Activated CD4-positive, alpha-beta T cell treated with anti-CD3 and anti-CD28 coated beads, Interleukin-2, amount 10 ng/mL, durations not matched to agents 7 days and 5 days (primary cell): ENCODE results near the gene NAPA. TPM values are rescaled to one million over a fixed set of nuclear protein-coding genes. Genes with fewer than 3 reads are reported as not detected.
"Not testable (repeated sequence)": the region's sequence is repeated elsewhere in the genome, so short reads cannot be mapped to it uniquely, and the experiment has no call there.

ENCODE experiments used
- CTCF ChIA-PET: fragments of 350-600 bp; sonication (Branson Sonifier 250); formaldehyde crosslinking; loops from one replicate; lab custom pipeline; 2021; ENCODE audit warnings: antibody characterized with exemption; lab: Charles Lee
- POLR2A ChIA-PET: fragments of 350-600 bp; sonication (Branson Sonifier 250); formaldehyde crosslinking; loops from one replicate; lab custom pipeline; 2021; ENCODE audit warnings: antibody characterized with exemption; lab: Charles Lee
- DNase-seq: peaks from one replicate; pipeline ENCODE4 v3.0.0-alpha.2; 2020
- H3K27ac Mint-ChIP-seq: one replicate; pipeline ENCODE4 v1.8.0; 2021; ENCODE audit warnings: mild to moderate bottlenecking, moderate library complexity, mixed read lengths
- H3K27me3 Mint-ChIP-seq: one replicate; pipeline ENCODE4 v1.8.0; 2021; ENCODE audit warnings: mixed read lengths
- H3K36me3 Mint-ChIP-seq: one replicate; pipeline ENCODE4 v1.8.0; 2021; ENCODE audit warnings: low read depth, mixed read lengths
- H3K4me1 Mint-ChIP-seq: one replicate; pipeline ENCODE4 v1.8.0; 2021; ENCODE audit warnings: mixed read lengths
- H3K4me3 Mint-ChIP-seq: one replicate; pipeline ENCODE4 v1.8.0; 2021; ENCODE audit warnings: mild to moderate bottlenecking, moderate library complexity, mixed read lengths
- H3K9me3 Mint-ChIP-seq: one replicate; pipeline ENCODE4 v1.8.0; 2021; ENCODE audit warnings: mixed read lengths
- total RNA-seq, 2 experiments: library from RNA; stranded (reverse); gene quantifications; one replicate each; pipeline ENCODE4 v1.2.3, GENCODE V29; 2021

NAPA gene
- total RNA-seq, 2 experiments from 2014 or later = 121 to 133 TPM

GRCh38 chr19:47487551-47488515 is 27.0 kb downstream of the NAPA start:
- ChIA-PET CTCF (interaction anchor here (0.7 to 2.3 kb wide), 4 partner anchors 28 to 126 kb away, joined by 3 to 12 read pairs (median 4); partner anchors contain the start of gene NAPA), POLR2A (no interaction called here)
- no peaks in the 10 kb centered on the region for H3K27me3 Mint-ChIP-seq
- H3K4me3 Mint-ChIP-seq = no peak overlapping the region
- H3K36me3 Mint-ChIP-seq = peaks cover 29% of the 10 kb centered on the region
- DNase-seq = no peak
- H3K27ac Mint-ChIP-seq = peak overlapping the region; percentile 57
- H3K9me3 Mint-ChIP-seq = no peaks in the 10 kb centered on the region
- H3K4me1 Mint-ChIP-seq = peaks cover 38% of the 10 kb centered on the region

GRCh38 chr19:47486900-47487299 is 28.0 kb downstream of the NAPA start:
- Mint-ChIP-seq H3K27ac (peak overlapping the region; percentile 75), H3K36me3 (peaks cover 28% of the 10 kb centered on the region), H3K27me3 (no peaks in the 10 kb centered on the region), H3K9me3 (no peaks in the 10 kb centered on the region), H3K4me3 (no peak overlapping the region), H3K4me1 (peaks cover 38% of the 10 kb centered on the region)
- DNase-seq = no peak
- POLR2A ChIA-PET = no interaction called here
- CTCF ChIA-PET = interaction anchor here (0.6 kb wide), 1 partner anchor 219 kb away, joined by 5 read pairs; no protein-coding TSS in a partner anchor

GRCh38 chr19:47486220-47486619 is 28.6 kb downstream of the NAPA start:
- Mint-ChIP-seq H3K4me1 (peaks cover 38% of the 10 kb centered on the region), H3K27ac (peak overlapping the region; percentile 66), H3K36me3 (peaks cover 24% of the 10 kb centered on the region)
- H3K4me3 Mint-ChIP-seq, H3K9me3 Mint-ChIP-seq, DNase-seq, POLR2A ChIA-PET, H3K27me3 Mint-ChIP-seq: not testable (repeated sequence)
- CTCF ChIA-PET = interaction anchor here (0.6 to 1.7 kb wide), 2 partner anchors 8 to 955 kb away, joined by 3 to 5 read pairs; no protein-coding TSS in a partner anchor

DNA sequence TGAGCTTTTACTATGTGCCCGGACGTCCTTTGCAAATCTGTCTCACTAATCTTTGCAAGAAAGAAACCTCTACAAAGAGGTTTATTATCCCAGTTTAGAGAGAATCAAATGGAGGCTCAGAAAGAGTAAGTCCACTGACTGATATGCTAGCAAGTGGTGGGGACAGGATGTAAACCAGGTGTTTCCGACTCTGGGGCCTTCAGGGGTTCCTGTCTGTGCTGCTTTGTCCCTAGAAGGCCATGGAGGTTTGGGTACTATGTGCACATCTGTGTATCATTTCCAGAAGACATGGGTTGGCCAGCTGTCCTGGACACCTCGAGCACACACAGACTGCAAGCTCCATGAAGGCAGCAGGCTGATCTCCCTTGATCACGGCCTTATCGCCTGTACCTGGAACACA is 29.7 kb downstream of the NAPA start:
- peak overlapping the region; percentile 98 for H3K4me3 Mint-ChIP-seq
- peak; percentile 36 for DNase-seq
- no peaks in the 10 kb centered on the region for H3K27me3 Mint-ChIP-seq
- H3K36me3 Mint-ChIP-seq = peaks cover 22% of the 10 kb centered on the region
- peak overlapping the region; percentile 97 for H3K27ac Mint-ChIP-seq
- ChIA-PET POLR2A (no interaction called here), CTCF (interaction anchor here (0.7 to 2.4 kb wide), 7 partner anchors 9 to 228 kb away, joined by 3 to 12 read pairs (median 5); partner anchors contain the start of genes EHD2 and NAPA)
- peaks cover 43% of the 10 kb centered on the region for H3K4me1 Mint-ChIP-seq
- no peaks in the 10 kb centered on the region for H3K9me3 Mint-ChIP-seq

GRCh38 chr19:47483800-47484690 is 30.8 kb downstream of the NAPA start, which contains the start of gene KPTN:
Gene KPTN, minus strand, starts transcription at chr19:47484219. Its CDS starts 59 bp downstream, at chr19:47484160.
- H3K9me3 Mint-ChIP-seq = no peaks in the 10 kb centered on the region
- peak within 1 kb of the TSS; percentile 97 for H3K27ac Mint-ChIP-seq
- peaks cover 17% of the 10 kb centered on the region for H3K36me3 Mint-ChIP-seq
- ChIA-PET POLR2A (interaction anchor here (0.6 to 0.8 kb wide), 3 partner anchors 116 to 370 kb away, joined by 3 to 4 read pairs (median 3); no protein-coding TSS in a partner anchor), CTCF (interaction anchor here (0.6 to 2.4 kb wide), 39 partner anchors 8 to 1363 kb away, joined by 3 to 24 read pairs (median 4); partner anchors contain the start of genes C5AR1, DHX34, EHD2 and INAFM1)
- no peaks in the 10 kb centered on the region for H3K27me3 Mint-ChIP-seq
- H3K4me1 Mint-ChIP-seq = peaks cover 46% of the 10 kb centered on the region
- H3K4me3 Mint-ChIP-seq = peak within 1 kb of the TSS; percentile 98
- DNase-seq = peak; percentile 89

GRCh38 chr19:47483200-47483599 is 31.7 kb downstream of the NAPA start:
- DNase-seq = no peak
- Mint-ChIP-seq H3K36me3 (peaks cover 17% of the 10 kb centered on the region), H3K27ac (peak overlapping the region; percentile 97), H3K9me3 (no peaks in the 10 kb centered on the region), H3K4me1 (peaks cover 46% of the 10 kb centered on the region), H3K4me3 (peak overlapping the region; percentile 98), H3K27me3 (no peaks in the 10 kb centered on the region)
- ChIA-PET CTCF (interaction anchor here (0.6 to 2.4 kb wide), 23 partner anchors 8 to 1362 kb away, joined by 3 to 24 read pairs (median 6); partner anchors contain the start of gene NAPA), POLR2A (no interaction called here)

GRCh38 chr19:47481460-47482052 is 33.3 kb downstream of the NAPA start:
- ChIA-PET CTCF (interaction anchor here (1.1 kb wide), 1 partner anchor 45 kb away, joined by 4 read pairs; no protein-coding TSS in a partner anchor), POLR2A (no interaction called here)
- H3K27me3 Mint-ChIP-seq = no peaks in the 10 kb centered on the region
- DNase-seq = no peak
- H3K4me1 Mint-ChIP-seq = peaks cover 34% of the 10 kb centered on the region
- H3K36me3 Mint-ChIP-seq = peaks cover 13% of the 10 kb centered on the region
- no peak overlapping the region for H3K4me3 Mint-ChIP-seq
- no peaks in the 10 kb centered on the region for H3K9me3 Mint-ChIP-seq
- H3K27ac Mint-ChIP-seq = no peak overlapping the region

GRCh38 chr19:47480658-47481057 is 34.2 kb downstream of the NAPA start:
- H3K27ac Mint-ChIP-seq = no peak overlapping the region
- no peak for DNase-seq

DNA sequence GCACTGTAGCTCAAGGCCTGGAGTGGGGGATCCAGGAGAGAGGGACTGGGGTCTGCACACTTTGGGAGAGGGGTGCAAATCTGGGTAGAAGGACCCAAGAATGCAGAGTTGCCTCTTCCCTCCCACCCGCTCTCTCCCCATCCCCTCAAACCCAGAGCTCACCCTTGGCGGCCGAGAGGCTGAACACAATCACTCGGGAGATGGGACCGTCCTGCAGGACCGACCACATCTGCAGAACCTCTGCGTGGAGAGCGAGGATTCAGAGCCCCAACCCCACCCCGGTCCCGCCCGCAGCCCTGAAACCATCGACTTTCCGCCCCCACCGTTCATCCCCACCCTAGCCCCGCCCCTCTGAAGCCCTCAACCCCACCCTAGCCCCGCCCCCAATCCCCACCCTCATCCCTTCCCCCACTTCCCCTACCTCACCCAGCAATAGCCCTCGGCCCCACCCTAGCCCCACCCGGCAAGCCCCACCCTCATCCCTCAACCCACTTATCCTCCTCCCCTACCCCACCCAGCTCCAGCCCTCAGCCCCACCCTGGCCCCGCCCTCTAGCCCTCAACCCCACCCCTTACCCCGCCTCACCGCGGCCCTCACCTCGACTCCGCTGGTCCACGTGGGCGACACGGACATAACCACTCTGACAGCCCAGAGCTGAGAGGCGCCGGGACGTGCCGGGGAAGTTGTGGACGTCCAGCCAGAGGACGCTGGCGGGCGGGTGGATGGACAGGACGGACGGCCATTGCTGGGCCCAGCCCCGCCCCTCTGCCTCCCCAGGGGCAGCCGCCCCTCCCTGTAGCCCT is 35.0 kb downstream of the NAPA start:
- Mint-ChIP-seq H3K9me3 (no peaks in the 10 kb centered on the region), H3K4me3 (no peak overlapping the region), H3K36me3 (peaks cover 5% of the 10 kb centered on the region), H3K4me1 (peaks cover 19% of the 10 kb centered on the region), H3K27ac (no peak overlapping the region), H3K27me3 (no peaks in the 10 kb centered on the region)
- ChIA-PET POLR2A (no interaction called here), CTCF (interaction anchor here (1.1 kb wide), 1 partner anchor 43 kb away, joined by 4 read pairs; no protein-coding TSS in a partner anchor)
- no peak for DNase-seq

More at GRCh38 chr19:47480658-47481057, 34.2 kb downstream of the NAPA start:
- CTCF ChIA-PET = interaction anchor here (1.1 kb wide), 1 partner anchor 44 kb away, joined by 4 read pairs; no protein-coding TSS in a partner anchor
- no peaks in the 10 kb centered on the region for H3K27me3 Mint-ChIP-seq
- H3K9me3 Mint-ChIP-seq = no peaks in the 10 kb centered on the region
- H3K36me3 Mint-ChIP-seq = peaks cover 12% of the 10 kb centered on the region
- no peak overlapping the region for H3K4me3 Mint-ChIP-seq
- peaks cover 27% of the 10 kb centered on the region for H3K4me1 Mint-ChIP-seq
- POLR2A ChIA-PET = no interaction called here

- POLR2A ChIA-PET = no interaction called here
- Mint-ChIP-seq H3K36me3 (no peaks in the 10 kb centered on the region), H3K27ac (no peak overlapping the region), H3K4me1 (peaks cover 13% of the 10 kb centered on the region), H3K27me3 (peaks cover 5% of the 10 kb centered on the region), H3K4me3 (no peak overlapping the region), H3K9me3 (no peaks in the 10 kb centered on the region)
- DNase-seq = no peak
- CTCF ChIA-PET = interaction anchor here (0.5 to 1.1 kb wide), 2 partner anchors 9 to 1667 kb away, joined by 3 read pairs; no protein-coding TSS in a partner anchor
Observed at GRCh38 chr19:47476438-47476972, 38.4 kb downstream of the NAPA start.

- peaks cover 2% of the 10 kb centered on the region for H3K36me3 Mint-ChIP-seq
- no peak overlapping the region for H3K27ac Mint-ChIP-seq
- H3K27me3 Mint-ChIP-seq = peaks cover 14% of the 10 kb centered on the region
- CTCF ChIA-PET = interaction anchor here (0.6 to 2.2 kb wide), 3 partner anchors 8 to 946 kb away, joined by 3 to 12 read pairs (median 3); partner anchors contain the start of gene KPTN
- H3K4me3 Mint-ChIP-seq = no peak overlapping the region
- peaks cover 10% of the 10 kb centered on the region for H3K4me1 Mint-ChIP-seq
- POLR2A ChIA-PET = no interaction called here
- H3K9me3 Mint-ChIP-seq = no peaks in the 10 kb centered on the region
- DNase-seq = no peak
Observed at GRCh38 chr19:47475465-47475864, 39.4 kb downstream of the NAPA start.
